Tibial nerve (tissue), 4 donors: Measurements from ENCODE around the gene SCAMP4.

Source experiments
- EP300 ChIP-seq, 2 donors: sonication (generic); formaldehyde crosslinking; IDR thresholded peaks; one replicate each; pipeline ENCODE4 v1.6.1; 2017; ENCODE audit warnings: antibody characterized with exemption in 2 of 2, mild to moderate bottlenecking in 1 of 2
- TF ChIP-seq, protein P1 (sequence below), 5 experiments: fragments of 200-600 bp in 3 of 5; fragments of 450-650 bp in 2 of 5; sonication (generic) in 3 of 5; IDR thresholded peaks; one replicate each; pipeline ENCODE4 v1.5.1; 2016 to 2019; ENCODE audit warnings: antibody characterized with exemption in 5 of 5, mild to moderate bottlenecking in 3 of 5, moderate library complexity in 2 of 5

DNA sequence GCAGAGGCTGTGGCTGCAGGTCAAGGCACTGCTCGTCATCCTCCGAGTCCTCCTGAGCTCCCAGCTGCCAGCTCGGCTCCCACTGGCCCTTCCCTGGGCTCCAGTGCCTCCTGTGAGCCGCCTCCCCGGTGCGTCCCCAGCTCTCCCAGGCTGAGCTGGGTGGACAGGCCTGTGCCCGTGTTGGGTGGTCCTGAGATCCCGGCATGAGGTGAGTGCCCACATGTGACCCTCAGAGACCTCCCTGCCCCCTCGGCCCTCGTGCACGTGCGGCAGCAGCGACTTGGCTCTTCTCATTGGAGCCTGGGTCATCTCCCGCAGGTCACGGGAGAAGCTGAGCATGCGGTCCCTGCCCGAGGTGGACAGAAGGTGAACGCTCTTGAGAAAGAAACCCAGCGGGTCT, 15.4 kb downstream of the SCAMP4 start:
- TF ChIP-seq, protein P1, sequence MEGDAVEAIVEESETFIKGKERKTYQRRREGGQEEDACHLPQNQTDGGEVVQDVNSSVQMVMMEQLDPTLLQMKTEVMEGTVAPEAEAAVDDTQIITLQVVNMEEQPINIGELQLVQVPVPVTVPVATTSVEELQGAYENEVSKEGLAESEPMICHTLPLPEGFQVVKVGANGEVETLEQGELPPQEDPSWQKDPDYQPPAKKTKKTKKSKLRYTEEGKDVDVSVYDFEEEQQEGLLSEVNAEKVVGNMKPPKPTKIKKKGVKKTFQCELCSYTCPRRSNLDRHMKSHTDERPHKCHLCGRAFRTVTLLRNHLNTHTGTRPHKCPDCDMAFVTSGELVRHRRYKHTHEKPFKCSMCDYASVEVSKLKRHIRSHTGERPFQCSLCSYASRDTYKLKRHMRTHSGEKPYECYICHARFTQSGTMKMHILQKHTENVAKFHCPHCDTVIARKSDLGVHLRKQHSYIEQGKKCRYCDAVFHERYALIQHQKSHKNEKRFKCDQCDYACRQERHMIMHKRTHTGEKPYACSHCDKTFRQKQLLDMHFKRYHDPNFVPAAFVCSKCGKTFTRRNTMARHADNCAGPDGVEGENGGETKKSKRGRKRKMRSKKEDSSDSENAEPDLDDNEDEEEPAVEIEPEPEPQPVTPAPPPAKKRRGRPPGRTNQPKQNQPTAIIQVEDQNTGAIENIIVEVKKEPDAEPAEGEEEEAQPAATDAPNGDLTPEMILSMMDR (IDR thresholded peaks at IDR 0.05), result no peak
- no peak for TF ChIP-seq EP300 (IDR thresholded peaks at IDR 0.05)
